Stimulated activated CD4-positive, alpha-beta T cell treated with anti-CD3 and anti-CD28 coated beads, Interleukin-1b, Interleukin-23, amount 100 ng/mL, for 48 hours (primary cell): ENCODE measurements around the gene DOK5.
"Not testable (repeated sequence)": the region's sequence is repeated elsewhere in the genome, so short reads cannot be mapped to it uniquely, and the experiment has no call there.

Experiments used
- DNase-seq: peaks from one replicate; pipeline ENCODE4 v3.0.0-alpha.2; 2020

Gene DOK5

GRCh38 chr20:54472607-54473006 is 2.8 kb upstream of the DOK5 start:
- DNase-seq = no peak

- DNase-seq = no peak
Observed at GRCh38 chr20:54473340-54473739, 2.1 kb upstream of the DOK5 start.

- no peak for DNase-seq
Observed at GRCh38 chr20:54474046-54474445, 1.3 kb upstream of the DOK5 start.

- no peak for DNase-seq
Observed at GRCh38 chr20:54474866-54475265, 527 bp upstream of the DOK5 start.

- DNase-seq = no peak
Observed at GRCh38 chr20:54476169-54477009, 996 bp downstream of the DOK5 start.

GRCh38 chr20:54477191-54477955 is 2.0 kb downstream of the DOK5 start:
- DNase-seq = no peak

- no peak for DNase-seq
Observed at GRCh38 chr20:54479138-54479906, 3.9 kb downstream of the DOK5 start.

- not testable (repeated sequence) for DNase-seq
Observed at GRCh38 chr20:54479937-54480336, 4.5 kb downstream of the DOK5 start.

GRCh38 chr20:54481442-54481841 is 6.0 kb downstream of the DOK5 start:
- no peak for DNase-seq

GRCh38 chr20:54485631-54486030 is 10.2 kb downstream of the DOK5 start:
- no peak for DNase-seq

GRCh38 chr20:54486585-54486984 is 11.2 kb downstream of the DOK5 start:
- DNase-seq = no peak

GRCh38 chr20:54488442-54488841 is 13.0 kb downstream of the DOK5 start:
- no peak for DNase-seq

GRCh38 chr20:54491506-54491905 is 16.1 kb downstream of the DOK5 start:
- DNase-seq = no peak

- DNase-seq = no peak
Observed at GRCh38 chr20:54494303-54495006, 19.1 kb downstream of the DOK5 start.

- no peak for DNase-seq
Observed at GRCh38 chr20:54497931-54498718, 22.7 kb downstream of the DOK5 start.

GRCh38 chr20:54499111-54499510 is 23.7 kb downstream of the DOK5 start:
- no peak for DNase-seq

GRCh38 chr20:54502179-54502578 is 26.8 kb downstream of the DOK5 start:
- no peak for DNase-seq

- no peak for DNase-seq
Observed at GRCh38 chr20:54506643-54507042, 31.2 kb downstream of the DOK5 start.

- DNase-seq = no peak
Observed at GRCh38 chr20:54510541-54511129, 35.2 kb downstream of the DOK5 start.

GRCh38 chr20:54512694-54513093 is 37.3 kb downstream of the DOK5 start:
- DNase-seq = no peak

- DNase-seq = no peak
Observed at GRCh38 chr20:54514028-54514607, 38.7 kb downstream of the DOK5 start.
